Thyroid gland (tissue), 4 donors: ENCODE measurements around the gene RTN4. TPM values are rescaled to one million over a fixed set of nuclear protein-coding genes. Genes with fewer than 3 reads are reported as not detected.

ENCODE experiments used
- DNase-seq, 2 donors: peaks; one replicate each; pipeline ENCODE4 v3.0.0-alpha.2; 2019
- H3K27ac ChIP-seq, 3 donors: fragments of 200-600 bp; sonication (generic); 1 replicate in 2 of 3; 2 replicates in 1 of 3; pipeline ENCODE4 v1.5.1; 2016 to 2019; ENCODE audit warnings: mild to moderate bottlenecking in 1 of 3, moderate library complexity in 1 of 3
- H3K27me3 ChIP-seq: fragments of 200-600 bp; sonication (generic); one replicate; pipeline ENCODE4 v1.5.1; 2019
- H3K36me3 ChIP-seq, 2 donors: fragments of 200-600 bp; sonication (generic); one replicate each; pipeline ENCODE4 v1.5.1; 2016 to 2019
- H3K4me1 ChIP-seq, 2 donors: fragments of 200-600 bp; sonication (generic); one replicate each; pipeline ENCODE4 v1.5.1; 2017 to 2019
- H3K4me3 ChIP-seq, 3 donors: fragments of 200-600 bp; sonication (generic); replicated peaks in 1 of 3; 1 replicate in 2 of 3; 2 replicates in 1 of 3; pipeline ENCODE4 v1.5.1; 2016; ENCODE audit warnings: mild to moderate bottlenecking in 1 of 3
- H3K9me3 ChIP-seq: fragments of 200-600 bp; sonication (generic); one replicate; pipeline ENCODE4 v1.5.1; 2017
- POLR2A ChIP-seq, 2 donors: fragments of 450-650 bp; IDR thresholded peaks; one replicate each; pipeline ENCODE4 v1.6.1; 2017; ENCODE audit warnings: antibody characterized with exemption in 2 of 2, mild to moderate bottlenecking in 2 of 2, moderate library complexity in 1 of 2
- WGBS, 2 donors: methylation state at CpG; one replicate each; pipeline ENCODE4 v1.1.5; 2017; 5-methylcytosine and 5-hydroxymethylcytosine counted together
- intact Hi-C: fragments of 100-400 bp; cut with DNase I; formaldehyde crosslinking; loops from one replicate; pipeline ENCODE4 v1.15.1; 2023
- total RNA-seq, 4 donors: library from RNA; depleted of rRNA; stranded (reverse); fragments of >200 nt; gene quantifications; one replicate each; pipeline ENCODE4 v1.2.3, GENCODE V29; 2016
- TF ChIP-seq, protein P1 (sequence below), 6 experiments: fragments of 200-600 bp in 3 of 6; fragments of 450-650 bp in 3 of 6; sonication (generic) in 3 of 6; IDR thresholded peaks; one replicate each; pipeline ENCODE4 v1.5.1; 2016 to 2019; ENCODE audit warnings: antibody characterized with exemption in 6 of 6, mild to moderate bottlenecking in 2 of 6, inconsistent platforms in 1 of 6, moderate library complexity in 1 of 6

The RTN4 gene
- total RNA-seq, 4 donors from 2014 or later, result 144 to 256 (median 180) TPM

DNA sequence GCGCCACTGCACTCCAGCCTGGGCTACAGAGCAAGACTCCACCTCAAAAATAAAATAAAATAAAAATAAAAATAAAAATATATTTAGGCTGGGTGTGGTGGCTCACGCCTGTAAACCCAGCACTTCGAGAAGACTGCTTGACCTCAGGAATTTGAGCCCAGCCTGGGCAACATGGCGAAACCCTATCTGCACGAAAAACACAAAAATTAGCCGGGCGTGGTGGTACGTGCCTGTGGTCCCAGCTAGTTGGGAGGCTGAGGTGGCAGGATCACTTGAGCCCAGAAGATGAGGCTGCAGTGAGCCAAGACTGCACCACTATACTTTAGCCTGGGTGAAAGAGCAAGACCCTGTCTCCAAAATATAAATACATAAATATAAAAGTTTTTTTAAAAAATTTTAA is 6.4 kb downstream of the RTN4 start:
- whole genome bisulfite sequencing, 2 donors, result 96% methylated on average over 8 of the region's 8 CpGs
- H3K27ac ChIP-seq, result no peak overlapping the region
- no peak for TF ChIP-seq POLR2A (IDR thresholded peaks at IDR 0.05)
- TF ChIP-seq, protein P1, sequence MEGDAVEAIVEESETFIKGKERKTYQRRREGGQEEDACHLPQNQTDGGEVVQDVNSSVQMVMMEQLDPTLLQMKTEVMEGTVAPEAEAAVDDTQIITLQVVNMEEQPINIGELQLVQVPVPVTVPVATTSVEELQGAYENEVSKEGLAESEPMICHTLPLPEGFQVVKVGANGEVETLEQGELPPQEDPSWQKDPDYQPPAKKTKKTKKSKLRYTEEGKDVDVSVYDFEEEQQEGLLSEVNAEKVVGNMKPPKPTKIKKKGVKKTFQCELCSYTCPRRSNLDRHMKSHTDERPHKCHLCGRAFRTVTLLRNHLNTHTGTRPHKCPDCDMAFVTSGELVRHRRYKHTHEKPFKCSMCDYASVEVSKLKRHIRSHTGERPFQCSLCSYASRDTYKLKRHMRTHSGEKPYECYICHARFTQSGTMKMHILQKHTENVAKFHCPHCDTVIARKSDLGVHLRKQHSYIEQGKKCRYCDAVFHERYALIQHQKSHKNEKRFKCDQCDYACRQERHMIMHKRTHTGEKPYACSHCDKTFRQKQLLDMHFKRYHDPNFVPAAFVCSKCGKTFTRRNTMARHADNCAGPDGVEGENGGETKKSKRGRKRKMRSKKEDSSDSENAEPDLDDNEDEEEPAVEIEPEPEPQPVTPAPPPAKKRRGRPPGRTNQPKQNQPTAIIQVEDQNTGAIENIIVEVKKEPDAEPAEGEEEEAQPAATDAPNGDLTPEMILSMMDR (IDR thresholded peaks at IDR 0.05), result no peak
- H3K36me3 ChIP-seq, result no peaks in the 10 kb centered on the region
- no peaks in the 10 kb centered on the region for H3K27me3 ChIP-seq
- no peaks in the 10 kb centered on the region for H3K9me3 ChIP-seq
- H3K4me1 ChIP-seq, result peaks cover 10 to 24% of the 10 kb centered on the region in 2 donors
- no peak for DNase-seq
- intact Hi-C loops, result no loop called here
- H3K4me3 ChIP-seq, result no peak overlapping the region

DNA sequence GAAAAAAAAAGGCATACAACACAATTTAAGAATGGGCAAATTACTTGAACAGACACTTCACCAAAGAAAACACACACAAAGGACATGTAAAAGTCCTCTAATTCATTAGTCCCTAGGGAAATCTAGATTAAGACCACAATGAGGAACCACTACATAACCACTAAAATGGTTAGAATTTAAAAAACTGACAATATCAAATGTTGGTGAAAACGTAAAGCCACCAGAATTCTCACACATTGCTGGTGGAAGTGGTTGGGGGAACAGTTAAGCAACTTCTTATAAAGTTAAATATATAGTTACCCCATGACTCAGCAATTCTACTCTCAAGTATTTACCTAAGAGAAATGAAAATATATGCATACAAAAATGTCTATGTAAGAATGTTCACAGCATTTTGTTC is 11.8 kb downstream of the RTN4 start:
- 87 to 98% methylated on average over 1 of the region's 1 CpG for WGBS, 2 donors
- peaks cover 4 to 7% of the 10 kb centered on the region in 2 donors for H3K4me1 ChIP-seq
- H3K4me3 ChIP-seq, result no peak overlapping the region
- intact Hi-C loops, result no loop called here
- TF ChIP-seq, protein P1 (IDR thresholded peaks at IDR 0.05), result no peak
- TF ChIP-seq POLR2A (IDR thresholded peaks at IDR 0.05), result no peak
- H3K27ac ChIP-seq, result no peak overlapping the region
- no peaks in the 10 kb centered on the region for H3K27me3 ChIP-seq
- no peaks in the 10 kb centered on the region for H3K36me3 ChIP-seq
- no peak for DNase-seq
- H3K9me3 ChIP-seq, result no peaks in the 10 kb centered on the region

DNA sequence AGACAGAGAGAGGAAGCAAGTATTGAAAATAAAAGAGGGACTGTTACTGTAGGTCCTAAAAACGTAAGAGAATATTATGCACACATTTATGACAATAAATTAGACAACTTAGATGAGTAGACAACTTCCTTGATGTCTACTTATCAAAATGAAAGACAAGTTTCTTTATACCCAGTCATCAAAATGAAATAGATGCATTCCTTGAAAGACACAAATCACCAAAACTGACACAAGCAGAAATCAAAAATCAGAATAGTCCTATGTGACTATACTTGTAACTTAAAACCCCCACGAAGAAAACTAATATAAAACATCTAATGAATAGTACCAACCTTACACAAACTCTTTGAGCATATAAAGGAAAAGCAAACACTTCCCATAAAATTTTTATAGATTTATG is 14.5 kb downstream of the RTN4 start:
- WGBS, 2 donors, result 72 to 93% methylated on average over 2 of the region's 2 CpGs
- DNase-seq, result no peak
- no peaks in the 10 kb centered on the region for H3K36me3 ChIP-seq
- no peak overlapping the region for H3K27ac ChIP-seq
- peaks cover 14 to 18% of the 10 kb centered on the region in 2 donors for H3K4me1 ChIP-seq
- intact Hi-C loops, result no loop called here
- no peak overlapping the region for H3K4me3 ChIP-seq
- TF ChIP-seq, protein P1 (IDR thresholded peaks at IDR 0.05), result no peak
- TF ChIP-seq POLR2A (IDR thresholded peaks at IDR 0.05), result no peak
- no peaks in the 10 kb centered on the region for H3K27me3 ChIP-seq
- no peaks in the 10 kb centered on the region for H3K9me3 ChIP-seq

DNA sequence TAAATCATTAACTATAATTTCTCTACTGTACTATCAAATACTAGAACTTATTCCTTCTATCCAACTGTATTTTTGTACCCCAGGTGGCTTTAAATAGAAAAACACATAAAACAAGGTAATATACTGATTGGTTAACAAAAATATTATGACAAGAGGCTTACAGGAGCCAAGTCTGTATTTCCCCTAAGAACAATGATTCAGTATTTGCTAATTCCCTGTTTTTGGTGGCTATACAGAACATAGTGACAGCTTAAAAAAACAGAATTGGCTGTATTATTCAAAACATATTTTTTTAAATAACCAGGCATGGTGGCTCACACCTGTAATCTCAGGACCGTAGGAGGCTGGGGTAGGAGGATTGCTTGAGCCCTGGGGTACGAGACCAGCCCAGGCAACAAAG is 16.3 kb downstream of the RTN4 start:
- Histone ChIP-seq H3K4me3 (no peak overlapping the region), H3K4me1 (peaks cover 14 to 22% of the 10 kb centered on the region in 2 donors), H3K9me3 (no peaks in the 10 kb centered on the region), H3K27me3 (no peaks in the 10 kb centered on the region), H3K27ac (no peak overlapping the region), H3K36me3 (no peaks in the 10 kb centered on the region)
- no peak for DNase-seq
- 92 to 97% methylated on average over 2 of the region's 2 CpGs for WGBS, 2 donors
- intact Hi-C loops, result no loop called here
- no peak for TF ChIP-seq POLR2A (IDR thresholded peaks at IDR 0.05)
- TF ChIP-seq, protein P1 (IDR thresholded peaks at IDR 0.05), result no peak

DNA sequence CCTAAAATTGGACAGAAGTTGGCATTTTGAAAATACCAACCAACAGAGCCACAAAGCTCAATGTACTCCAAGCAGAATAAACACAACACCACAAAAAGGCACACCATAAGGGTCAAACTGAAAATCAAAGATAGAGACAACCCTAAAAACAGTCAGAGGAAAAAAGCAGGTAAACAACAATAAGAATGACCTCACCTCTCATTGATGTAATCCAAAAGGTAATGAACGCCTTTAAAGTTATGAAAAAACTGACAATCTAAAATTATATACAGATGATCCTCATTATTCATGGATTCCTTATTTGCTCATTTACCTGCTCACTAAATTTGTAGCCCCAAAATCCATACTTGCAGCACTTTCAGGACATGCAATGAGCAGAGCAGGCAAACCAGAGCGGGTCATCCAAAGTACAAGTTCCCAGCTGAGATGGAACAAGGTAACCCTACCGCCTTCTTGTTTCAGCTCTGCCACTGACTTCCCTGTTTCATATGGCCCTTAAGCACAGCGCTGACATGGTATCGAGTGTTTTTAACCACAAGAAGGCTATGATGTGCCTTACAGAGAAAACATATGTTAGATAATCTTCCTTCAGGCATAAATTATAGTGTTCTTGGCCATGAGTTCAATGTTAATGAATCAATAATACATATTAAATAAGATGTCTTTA is 17.0 kb downstream of the RTN4 start:
- TF ChIP-seq POLR2A (IDR thresholded peaks at IDR 0.05), result no peak
- TF ChIP-seq, protein P1 (IDR thresholded peaks at IDR 0.05), result no peak
- intact Hi-C loops, result no loop called here
- peaks cover 14 to 22% of the 10 kb centered on the region in 2 donors for H3K4me1 ChIP-seq
- H3K4me3 ChIP-seq, result no peak overlapping the region
- no peak for DNase-seq
- no peaks in the 10 kb centered on the region for H3K9me3 ChIP-seq
- no peak overlapping the region for H3K27ac ChIP-seq
- WGBS, 2 donors, result 87 to 88% methylated on average over 5 of the region's 5 CpGs
- H3K36me3 ChIP-seq, result no peaks in the 10 kb centered on the region
- no peaks in the 10 kb centered on the region for H3K27me3 ChIP-seq
